Thymus (tissue), 11 donors: Measurements from ENCODE around the gene ATXN10. TPM values are rescaled to one million over a fixed set of nuclear protein-coding genes. Genes with fewer than 3 reads are reported as not detected.

Source experiments
- DNase-seq, 9 donors: peaks; one replicate each; pipeline ENCODE4 v3.0.0-alpha.2; 2013; ENCODE audit warnings: low spot score in 9 of 9, low read depth in 6 of 9, missing footprints in 1 of 9
- H3K27ac ChIP-seq, 2 donors: one replicate each; pipeline ENCODE4 v1.5.1; 2013; ENCODE audit warnings: control low read depth in 1 of 2, low read depth in 1 of 2, low read length in 1 of 2, mild to moderate bottlenecking in 1 of 2, moderate library complexity in 1 of 2
- H3K27me3 ChIP-seq, 2 donors: one replicate each; pipeline ENCODE4 v1.5.1; 2013; ENCODE audit warnings: low read length in 1 of 2; ENCODE audit not compliant: control insufficient read depth in 2 of 2, insufficient read depth in 1 of 2
- H3K36me3 ChIP-seq, 2 donors: one replicate each; pipeline ENCODE4 v1.5.1; 2013; ENCODE audit warnings: low read length in 1 of 2, mild to moderate bottlenecking in 1 of 2, moderate library complexity in 1 of 2; ENCODE audit not compliant: control insufficient read depth in 2 of 2, insufficient read depth in 2 of 2
- H3K4me1 ChIP-seq, 2 donors: one replicate each; pipeline ENCODE4 v1.5.1; 2013; ENCODE audit warnings: low read length in 2 of 2; ENCODE audit not compliant: control insufficient read depth in 2 of 2, insufficient read depth in 2 of 2
- H3K4me3 ChIP-seq, 2 donors: one replicate each; pipeline ENCODE4 v1.5.1; 2013; ENCODE audit warnings: low read length in 2 of 2, control low read depth in 1 of 2, mild to moderate bottlenecking in 1 of 2
- H3K9me3 ChIP-seq, 2 donors: one replicate each; pipeline ENCODE4 v1.5.1; 2013; ENCODE audit warnings: low read length in 1 of 2, mild to moderate bottlenecking in 1 of 2; ENCODE audit not compliant: control insufficient read depth in 2 of 2, insufficient read depth in 1 of 2
- WGBS: extraction: QIAGEN DNeasy Blood & Tissue Kit; methylation state at CpG from one replicate; pipeline ENCODE4 v1.1.7; 2013; 5-methylcytosine and 5-hydroxymethylcytosine counted together
- polyA plus RNA-seq: library from polyadenylated mRNA; stranded (reverse); fragments of 200-250 nt; gene quantifications from one replicate; pipeline ENCODE4 v1.2.3, GENCODE V29; 2013
- total RNA-seq: library from RNA; stranded (reverse); fragments of 120-200 nt; gene quantifications from one replicate; pipeline ENCODE4 v1.2.4, GENCODE V29; 2013
- donor health status: healthy.

ATXN10 gene
- total and polyA plus RNA-seq, 2 donors: 86.7 to 111 TPM

GRCh38 chr22:45629469-45630089 lies 42.1 kb upstream of the ATXN10 start:
- no peaks in the 10 kb centered on the region for H3K9me3 ChIP-seq
- H3K36me3 ChIP-seq: no peaks in the 10 kb centered on the region
- 75% methylated on average over 15 of the region's 15 CpGs for WGBS
- no peaks in the 10 kb centered on the region for H3K4me1 ChIP-seq
- no peak overlapping the region for H3K4me3 ChIP-seq
- H3K27me3 ChIP-seq: peaks cover 0 to 43% of the 10 kb centered on the region in 2 donors
- no peak for DNase-seq
- H3K27ac ChIP-seq: no peak overlapping the region

GRCh38 chr22:45630436-45630835 lies 41.2 kb upstream of the ATXN10 start:
- Histone ChIP-seq H3K27ac (no peak overlapping the region), H3K36me3 (no peaks in the 10 kb centered on the region), H3K4me3 (no peak overlapping the region), H3K27me3 (peaks cover 0 to 43% of the 10 kb centered on the region in 2 donors), H3K9me3 (no peaks in the 10 kb centered on the region), H3K4me1 (no peaks in the 10 kb centered on the region)
- 97% methylated on average over 15 of the region's 15 CpGs for WGBS
- DNase-seq: no peak

GRCh38 chr22:45631140-45631840 lies 40.3 kb upstream of the ATXN10 start:
- no peaks in the 10 kb centered on the region for H3K9me3 ChIP-seq
- no peaks in the 10 kb centered on the region for H3K4me1 ChIP-seq
- no peak for DNase-seq
- H3K36me3 ChIP-seq: no peaks in the 10 kb centered on the region
- WGBS: 59% methylated on average over 12 of the region's 12 CpGs
- peaks cover 0 to 43% of the 10 kb centered on the region in 2 donors for H3K27me3 ChIP-seq
- no peak overlapping the region for H3K27ac ChIP-seq
- no peak overlapping the region for H3K4me3 ChIP-seq

GRCh38 chr22:45631841-45632238 lies 39.8 kb upstream of the ATXN10 start:
- Histone ChIP-seq H3K4me3 (no peak overlapping the region), H3K27me3 (peaks cover 0 to 43% of the 10 kb centered on the region in 2 donors), H3K36me3 (no peaks in the 10 kb centered on the region), H3K9me3 (no peaks in the 10 kb centered on the region), H3K4me1 (no peaks in the 10 kb centered on the region), H3K27ac (no peak overlapping the region)
- DNase-seq: no peak
- 93% methylated on average over 7 of the region's 7 CpGs for WGBS

GRCh38 chr22:45632791-45633515 lies 38.7 kb upstream of the ATXN10 start:
- WGBS: 41% methylated on average over 15 of the region's 15 CpGs
- H3K4me1 ChIP-seq: no peaks in the 10 kb centered on the region
- H3K27ac ChIP-seq: no peak overlapping the region
- no peaks in the 10 kb centered on the region for H3K36me3 ChIP-seq
- no peaks in the 10 kb centered on the region for H3K9me3 ChIP-seq
- H3K27me3 ChIP-seq: peaks cover 0 to 43% of the 10 kb centered on the region in 2 donors
- no peak for DNase-seq
- no peak overlapping the region for H3K4me3 ChIP-seq

- peaks cover 0 to 42% of the 10 kb centered on the region in 2 donors for H3K27me3 ChIP-seq
Measured at GRCh38 chr22:45636683-45637082, 35.0 kb upstream of the ATXN10 start.

GRCh38 chr22:45638197-45638596 lies 33.4 kb upstream of the ATXN10 start:
- peaks cover 0 to 12% of the 10 kb centered on the region in 2 donors for H3K4me1 ChIP-seq
- DNase-seq: no peak
- WGBS: 96% methylated on average over 3 of the region's 3 CpGs
- no peaks in the 10 kb centered on the region for H3K9me3 ChIP-seq
- H3K27me3 ChIP-seq: peaks cover 0 to 27% of the 10 kb centered on the region in 2 donors
- no peak overlapping the region for H3K4me3 ChIP-seq
- no peak overlapping the region for H3K27ac ChIP-seq
- H3K36me3 ChIP-seq: no peaks in the 10 kb centered on the region

More at GRCh38 chr22:45636683-45637082, 35.0 kb upstream of the ATXN10 start:
- Histone ChIP-seq H3K27ac (no peak overlapping the region), H3K4me1 (peaks cover 0 to 12% of the 10 kb centered on the region in 2 donors), H3K9me3 (no peaks in the 10 kb centered on the region), H3K36me3 (no peaks in the 10 kb centered on the region), H3K4me3 (no peak overlapping the region)
- 97% methylated on average over 7 of the region's 7 CpGs for WGBS
- DNase-seq: no peak

GRCh38 chr22:45638834-45639746 lies 32.5 kb upstream of the ATXN10 start:
- H3K27ac ChIP-seq: no peak overlapping the region

More at GRCh38 chr22:45638834-45639746, 32.5 kb upstream of the ATXN10 start:
- peaks cover 0 to 22% of the 10 kb centered on the region in 2 donors for H3K27me3 ChIP-seq
- H3K36me3 ChIP-seq: no peaks in the 10 kb centered on the region
- no peaks in the 10 kb centered on the region for H3K9me3 ChIP-seq
- no peak overlapping the region for H3K4me3 ChIP-seq
- WGBS: 46% methylated on average over 21 of the region's 21 CpGs
- no peak for DNase-seq
- peaks cover 0 to 12% of the 10 kb centered on the region in 2 donors for H3K4me1 ChIP-seq
